Measurements from ENCODE around the gene SLC17A7.
A peak's percentile ranks its signal among the peaks of the same experiment; 100 is the strongest.

The SLC17A7 gene

GRCh38 chr19:49433240-49433901 is 8.0 kb downstream of the SLC17A7 start:
- Histone ChIP-seq H2AFZ (ENCODE audit: low read depth, low read length) (no peak overlapping the region), H3K4me1 (ENCODE audit: low read length) (peaks cover 10% of the 10 kb centered on the region), H3K4me2 (ENCODE audit: low read length) (no peak overlapping the region), H3K9ac (ENCODE audit: low read length) (no peak overlapping the region), H3K36me3 (replicated peaks; ENCODE audit: low read depth, low read length) (no peaks in the 10 kb centered on the region), H4K20me1 (ENCODE audit: insufficient read depth, low read length) (no peaks in the 10 kb centered on the region), H3K4me3 (ENCODE audit: low read length) (no peak overlapping the region), H3K79me2 (ENCODE audit: low read length) (no peaks in the 10 kb centered on the region), H3K9me3 (ENCODE audit: insufficient read depth, low read length) (no peaks in the 10 kb centered on the region), H3K27me3 (ENCODE audit: low read depth, low read length) (peaks cover 18% of the 10 kb centered on the region), H3K27ac (ENCODE audit: low read length) (no peak overlapping the region)
- TF ChIP-seq CTCF (IDR thresholded peaks at IDR 0.05; ENCODE audit: low read depth, low read length) = no peak
- no peak for TF ChIP-seq EZH2phosphoT487 (IDR thresholded peaks at IDR 0.05; ENCODE audit: low read depth)

- peaks cover 8% of the 10 kb centered on the region for H3K27me3 ChIP-seq (ENCODE audit: low read depth, low read length)
- no peaks in the 10 kb centered on the region for H4K20me1 ChIP-seq (ENCODE audit: insufficient read depth, low read length)
- no peak for TF ChIP-seq EZH2phosphoT487 (IDR thresholded peaks at IDR 0.05; ENCODE audit: low read depth)
- no peak for TF ChIP-seq CTCF (IDR thresholded peaks at IDR 0.05; ENCODE audit: low read depth, low read length)
- no peaks in the 10 kb centered on the region for H3K36me3 ChIP-seq (replicated peaks; ENCODE audit: low read depth, low read length)
- no peaks in the 10 kb centered on the region for H3K9me3 ChIP-seq (ENCODE audit: insufficient read depth, low read length)
- H2AFZ ChIP-seq (ENCODE audit: low read depth, low read length) = no peak overlapping the region
- H3K79me2 ChIP-seq (ENCODE audit: low read length) = no peaks in the 10 kb centered on the region
- no peak overlapping the region for H3K4me3 ChIP-seq (ENCODE audit: low read length)
- H3K4me2 ChIP-seq (ENCODE audit: low read length) = no peak overlapping the region
- no peak overlapping the region for H3K9ac ChIP-seq (ENCODE audit: low read length)
- no peak overlapping the region for H3K27ac ChIP-seq (ENCODE audit: low read length)
- H3K4me1 ChIP-seq (ENCODE audit: low read length) = peaks cover 10% of the 10 kb centered on the region
These were observed 8.9 kb downstream of the SLC17A7 start for GRCh38 chr19:49432141-49433073.

GRCh38 chr19:49431330-49431749 is 10.0 kb downstream of the SLC17A7 start:
- Histone ChIP-seq H3K4me3 (ENCODE audit: low read length) (no peak overlapping the region), H2AFZ (ENCODE audit: low read depth, low read length) (no peak overlapping the region)

GRCh38 chr19:49430678-49431329 is 10.5 kb downstream of the SLC17A7 start:
- Histone ChIP-seq H3K27me3 (ENCODE audit: low read depth, low read length) (peaks cover 16% of the 10 kb centered on the region), H3K36me3 (replicated peaks; ENCODE audit: low read depth, low read length) (no peaks in the 10 kb centered on the region), H3K79me2 (ENCODE audit: low read length) (no peaks in the 10 kb centered on the region), H3K4me1 (ENCODE audit: low read length) (peaks cover 10% of the 10 kb centered on the region), H3K9me3 (ENCODE audit: insufficient read depth, low read length) (no peaks in the 10 kb centered on the region), H3K27ac (ENCODE audit: low read length) (no peak overlapping the region), H4K20me1 (ENCODE audit: insufficient read depth, low read length) (no peaks in the 10 kb centered on the region), H3K9ac (ENCODE audit: low read length) (no peak overlapping the region), H3K4me2 (ENCODE audit: low read length) (peak overlapping the region; percentile 20; the same call in 1 of the 2 replicates), H2AFZ (ENCODE audit: low read depth, low read length) (peak overlapping the region; percentile 68; the same call in 1 of the 2 replicates), H3K4me3 (ENCODE audit: low read length) (no peak overlapping the region)
- peak; percentile 66 for TF ChIP-seq CTCF (IDR thresholded peaks at IDR 0.05; ENCODE audit: low read depth, low read length)
- TF ChIP-seq EZH2phosphoT487 (IDR thresholded peaks at IDR 0.05; ENCODE audit: low read depth) = no peak

More at GRCh38 chr19:49431330-49431749, 10.0 kb downstream of the SLC17A7 start:
- Histone ChIP-seq H3K9ac (ENCODE audit: low read length) (no peak overlapping the region), H3K27ac (ENCODE audit: low read length) (no peak overlapping the region), H3K36me3 (replicated peaks; ENCODE audit: low read depth, low read length) (no peaks in the 10 kb centered on the region), H3K4me1 (ENCODE audit: low read length) (peaks cover 10% of the 10 kb centered on the region), H3K27me3 (ENCODE audit: low read depth, low read length) (peaks cover 11% of the 10 kb centered on the region), H4K20me1 (ENCODE audit: insufficient read depth, low read length) (no peaks in the 10 kb centered on the region), H3K9me3 (ENCODE audit: insufficient read depth, low read length) (no peaks in the 10 kb centered on the region), H3K4me2 (ENCODE audit: low read length) (no peak overlapping the region), H3K79me2 (ENCODE audit: low read length) (no peaks in the 10 kb centered on the region)
- TF ChIP-seq EZH2phosphoT487 (IDR thresholded peaks at IDR 0.05; ENCODE audit: low read depth) = no peak
